Epithelial cell of prostate (primary cell): ENCODE measurements around the gene OXSR1.
"Not testable (repeated sequence)": the region's sequence is repeated elsewhere in the genome, so short reads cannot be mapped to it uniquely, and the experiment has no call there.

Experiments used
- DNase-seq: peaks from one replicate; pipeline ENCODE4 v3.0.0-alpha.2; 2011; ENCODE audit warnings: low read depth, low spot score
- H3K27ac ChIP-seq: fragments of 450-650 bp; 2 replicates; pipeline ENCODE4 v1.5.1; 2017; ENCODE audit warnings: mild to moderate bottlenecking

Gene OXSR1

DNA sequence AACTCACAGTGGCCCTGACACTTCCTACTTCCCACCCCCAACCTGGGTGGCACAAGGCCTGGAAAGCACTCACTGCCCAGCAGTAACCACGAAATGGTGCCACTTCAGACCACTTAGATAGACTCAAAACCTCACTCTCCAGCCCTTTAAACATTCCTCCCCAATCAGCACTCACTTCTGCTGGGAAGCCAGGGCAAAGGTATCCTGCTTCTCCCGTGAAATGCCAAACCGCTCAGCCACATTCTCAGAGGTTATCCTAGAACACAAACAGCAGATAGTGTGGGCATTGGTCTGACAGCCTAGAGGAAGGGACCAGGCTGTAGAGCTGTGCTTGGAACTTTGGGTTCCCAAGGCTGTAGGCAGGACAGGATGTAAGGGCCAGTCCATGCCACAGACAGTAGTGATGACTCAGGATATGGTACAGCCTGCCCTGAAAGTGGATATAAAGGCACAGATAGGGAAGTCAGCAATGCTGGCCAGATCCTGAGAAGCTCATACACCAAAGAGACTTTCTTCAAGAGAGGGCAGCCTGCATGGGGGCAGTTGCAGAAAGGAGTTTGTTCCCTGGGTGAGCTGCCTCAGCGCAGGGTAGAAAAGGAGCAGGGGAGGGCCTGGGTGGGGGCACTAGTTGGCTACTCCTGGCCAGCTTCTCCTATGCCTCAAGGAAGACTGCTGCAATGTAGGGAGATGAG, 37.6 kb upstream of the OXSR1 start:
- DNase-seq = no peak
- H3K27ac ChIP-seq = no peak overlapping the region

DNA sequence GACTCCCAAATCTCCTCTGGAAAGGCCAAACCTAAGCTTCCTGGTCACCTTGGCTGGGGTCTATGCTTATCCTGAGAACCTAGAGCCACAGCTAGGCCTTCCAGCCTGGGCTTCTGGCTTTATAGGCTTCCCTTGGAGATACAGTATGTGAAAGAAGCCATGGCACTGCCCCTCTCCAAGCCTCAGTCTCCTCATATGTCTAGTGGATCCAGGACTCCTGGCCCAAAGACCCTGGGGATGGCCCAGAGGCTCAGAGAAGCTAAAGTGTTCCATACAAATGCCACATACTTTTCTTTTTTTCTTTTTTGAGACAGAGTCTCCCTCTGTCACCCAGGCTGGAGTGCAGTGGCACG, 37.1 kb upstream of the OXSR1 start:
- no peak for DNase-seq
- H3K27ac ChIP-seq = no peak overlapping the region

GRCh38 chr3:38129058-38129457, 36.3 kb upstream of the OXSR1 start:
- H3K27ac ChIP-seq = no peak overlapping the region

GRCh38 chr3:38130631-38131065, 34.7 kb upstream of the OXSR1 start:
- DNase-seq = no peak
- H3K27ac ChIP-seq = no peak overlapping the region

More at GRCh38 chr3:38129058-38129457, 36.3 kb upstream of the OXSR1 start:
- no peak for DNase-seq

GRCh38 chr3:38131621-38132369, 33.5 kb upstream of the OXSR1 start:
- H3K27ac ChIP-seq = no peak overlapping the region
- no peak for DNase-seq

- peak overlapping the region; percentile 53 for H3K27ac ChIP-seq
- no peak for DNase-seq
Observed at GRCh38 chr3:38133209-38133556, 32.2 kb upstream of the OXSR1 start.

- DNase-seq = no peak
- peak overlapping the region; percentile 53 for H3K27ac ChIP-seq
Observed at GRCh38 chr3:38133557-38134405, 31.6 kb upstream of the OXSR1 start.

DNA sequence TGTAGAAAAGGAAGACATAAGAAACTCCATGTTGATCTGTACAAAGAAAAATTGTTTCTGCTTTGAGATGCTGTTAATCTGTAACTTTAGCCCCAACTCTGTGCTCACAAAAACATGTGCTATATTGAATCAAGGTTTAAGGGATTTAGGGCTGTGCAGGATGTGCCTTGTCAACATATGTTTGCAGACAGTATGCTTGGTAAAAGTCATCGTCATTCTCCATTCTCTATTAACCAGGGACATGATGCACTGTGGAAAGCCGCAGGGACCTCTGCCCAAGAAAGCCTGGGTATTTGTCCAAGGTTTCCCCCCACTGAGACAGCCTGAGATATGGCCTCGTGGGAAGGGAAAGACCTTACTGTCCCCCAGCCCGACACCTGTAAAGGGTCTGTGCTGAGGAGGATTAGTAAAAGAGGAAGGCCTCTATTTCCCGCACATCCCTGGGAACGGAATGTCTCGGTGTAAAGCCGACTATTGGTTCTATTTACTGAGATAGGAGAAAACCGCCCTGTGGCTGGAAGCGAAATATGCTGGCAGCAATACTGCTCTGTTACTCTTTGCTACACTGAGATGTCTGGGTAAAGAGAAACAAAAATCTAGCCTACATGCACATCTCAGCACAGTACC, 30.7 kb upstream of the OXSR1 start:
- DNase-seq, H3K27ac ChIP-seq: not testable (repeated sequence)

DNA sequence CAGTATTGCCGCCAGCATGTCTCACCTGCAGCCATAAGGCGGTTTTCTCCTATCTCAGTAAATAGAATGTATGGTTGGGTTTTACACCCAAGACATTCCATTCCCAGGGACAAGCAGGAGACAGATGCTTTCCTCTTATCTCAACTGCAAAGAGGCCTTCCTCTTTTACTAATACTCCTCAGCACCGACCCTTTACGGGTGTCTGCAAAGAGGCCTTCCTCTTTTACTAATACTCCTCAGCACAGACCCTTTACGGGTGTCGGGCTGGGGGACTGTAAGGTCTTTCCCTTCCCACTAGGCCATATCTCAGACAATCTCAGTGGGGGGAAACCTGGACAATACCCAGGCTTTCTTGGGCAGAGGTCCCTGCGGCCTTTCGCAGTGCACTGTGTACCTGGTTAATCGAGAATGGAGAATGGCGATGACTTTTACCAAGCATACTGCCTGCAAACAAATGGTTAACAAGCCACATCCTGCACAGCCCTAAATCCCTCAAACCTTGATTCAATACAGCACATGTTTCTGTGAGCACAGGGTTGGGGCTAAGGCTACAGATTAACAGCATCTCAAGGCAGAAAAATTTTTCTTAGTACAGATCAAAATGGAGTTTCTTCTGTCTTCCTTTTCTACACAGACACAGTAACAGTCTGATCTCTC, 29.6 kb upstream of the OXSR1 start:
- H3K27ac ChIP-seq = peak overlapping the region; percentile 90
- not testable (repeated sequence) for DNase-seq

- peak overlapping the region; percentile 90 for H3K27ac ChIP-seq
- DNase-seq = no peak
Observed at GRCh38 chr3:38136393-38136776, 29.0 kb upstream of the OXSR1 start.

DNA sequence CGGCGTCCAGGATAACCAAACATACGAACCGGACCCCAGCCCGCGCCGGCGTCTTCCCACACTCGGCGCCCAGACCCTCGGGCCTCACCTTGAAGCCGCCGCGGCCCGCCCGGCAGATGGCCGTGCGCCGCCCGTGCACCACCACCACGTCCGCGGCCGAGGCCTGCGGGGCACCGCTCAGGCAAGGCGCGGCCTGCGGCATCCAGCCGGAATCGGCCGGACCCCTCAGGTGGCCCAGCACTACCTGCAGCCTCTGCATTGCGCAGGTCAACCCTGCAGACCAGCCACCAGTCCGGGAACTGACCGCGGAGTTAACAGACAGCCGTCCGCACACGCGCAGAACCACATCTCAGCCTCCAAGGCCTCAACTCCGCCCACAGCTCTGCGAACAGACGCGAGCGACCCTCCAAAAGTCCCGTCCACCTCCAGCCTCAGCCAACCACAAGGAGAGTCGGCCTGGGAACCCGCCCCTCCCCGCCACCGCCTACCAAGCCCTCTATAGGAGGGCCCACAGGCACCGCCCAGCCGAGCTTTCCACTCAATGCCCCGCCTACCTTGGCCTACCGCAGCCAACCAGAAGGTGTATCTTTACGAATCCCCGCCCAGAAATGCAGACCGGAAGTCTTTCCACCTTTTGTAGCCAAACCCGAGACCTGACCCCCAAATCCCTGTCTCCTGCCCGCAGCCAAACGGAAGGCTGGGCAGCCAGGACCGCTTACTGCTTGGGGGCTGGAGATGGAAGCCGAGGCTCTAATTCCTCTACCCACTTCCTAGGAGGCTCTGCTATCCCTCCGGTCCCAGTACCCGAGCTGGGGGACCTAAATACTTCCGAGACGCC, 28.3 kb upstream of the OXSR1 start, which contains the start of gene ACAA1:
TSS of gene ACAA1 (minus strand) at position 351 of the 838 bp plus-strand sequence. CDS start at position 259, 92 bp downstream.
- H3K27ac ChIP-seq = peak within 1 kb of the TSS; percentile 90
- peak; percentile 92 for DNase-seq

- no peak for DNase-seq
- H3K27ac ChIP-seq = peak overlapping the region; percentile 90
Observed at GRCh38 chr3:38137615-38138348, 27.6 kb upstream of the OXSR1 start.

GRCh38 chr3:38138349-38139190, 26.8 kb upstream of the OXSR1 start, which contains the start of gene MYD88:
TSS of gene MYD88 (plus strand) at chr3:38138661. CDS start at chr3:38138701, 40 bp downstream.
- H3K27ac ChIP-seq = peak within 1 kb of the TSS; percentile 90
- no peak for DNase-seq

GRCh38 chr3:38139191-38139590, 26.1 kb upstream of the OXSR1 start:
- peak overlapping the region; percentile 90 for H3K27ac ChIP-seq
- no peak for DNase-seq

DNA sequence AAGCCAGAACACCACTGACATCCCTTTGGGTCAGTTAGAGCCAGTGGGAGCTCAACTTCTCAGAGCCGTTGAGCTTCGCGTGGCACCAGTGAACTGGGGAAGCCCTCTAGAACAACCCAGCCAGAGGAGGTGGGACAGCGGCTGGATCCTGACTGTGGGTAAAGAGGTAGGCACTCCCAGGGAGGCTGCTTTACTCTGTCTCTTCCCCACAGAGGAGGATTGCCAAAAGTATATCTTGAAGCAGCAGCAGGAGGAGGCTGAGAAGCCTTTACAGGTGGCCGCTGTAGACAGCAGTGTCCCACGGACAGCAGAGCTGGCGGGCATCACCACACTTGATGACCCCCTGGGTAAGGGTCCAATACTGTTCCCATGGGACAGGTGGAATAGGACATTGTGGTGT, 25.7 kb upstream of the OXSR1 start:
- no peak for DNase-seq
- H3K27ac ChIP-seq = no peak overlapping the region

- H3K27ac ChIP-seq = no peak overlapping the region
- no peak for DNase-seq
Observed at GRCh38 chr3:38140326-38141172, 24.8 kb upstream of the OXSR1 start.
